GM12872 (cell line): Measurements from ENCODE around the gene KIAA1143.

ENCODE experiments used
- TF ChIP-seq, protein P1 (sequence below): IDR thresholded peaks from 3 replicates; pipeline ENCODE4 v1.5.1; 2011; ENCODE audit warnings: low read depth, mild to moderate bottlenecking, low read length, moderate library complexity; ENCODE audit not compliant: insufficient read depth

The KIAA1143 gene

DNA sequence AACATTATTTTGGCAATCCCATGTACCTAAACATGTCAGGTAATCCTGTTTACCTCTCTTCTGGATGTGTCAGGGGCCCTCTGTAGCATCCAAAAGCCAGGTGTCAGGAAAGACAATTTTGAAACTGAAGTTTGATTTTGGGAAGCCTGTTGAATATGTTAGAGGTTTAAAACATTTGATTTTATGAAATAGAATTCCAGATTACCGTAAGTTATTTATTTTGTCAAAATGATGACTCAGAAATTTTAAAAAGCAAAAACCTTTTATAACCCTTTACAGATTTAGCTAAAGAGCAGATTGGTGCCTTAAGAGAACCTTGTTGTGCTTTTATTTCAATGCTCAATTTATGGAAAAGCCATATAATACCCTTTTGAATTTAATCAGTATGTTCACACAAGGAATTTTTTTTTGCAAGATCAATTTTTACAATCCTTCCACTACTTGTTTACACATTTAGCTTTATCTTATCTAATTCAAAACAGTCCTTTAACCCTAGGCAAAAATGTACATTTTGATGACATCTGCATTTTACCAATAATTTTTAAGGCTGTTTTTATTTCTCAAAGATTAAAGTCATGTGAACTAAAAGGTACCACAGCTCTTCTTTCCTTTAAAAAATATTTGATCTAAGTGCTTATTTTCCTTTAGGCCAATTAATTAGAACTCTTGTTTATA lies 10.1 kb upstream of the KIAA1143 start:
- TF ChIP-seq, protein P1, sequence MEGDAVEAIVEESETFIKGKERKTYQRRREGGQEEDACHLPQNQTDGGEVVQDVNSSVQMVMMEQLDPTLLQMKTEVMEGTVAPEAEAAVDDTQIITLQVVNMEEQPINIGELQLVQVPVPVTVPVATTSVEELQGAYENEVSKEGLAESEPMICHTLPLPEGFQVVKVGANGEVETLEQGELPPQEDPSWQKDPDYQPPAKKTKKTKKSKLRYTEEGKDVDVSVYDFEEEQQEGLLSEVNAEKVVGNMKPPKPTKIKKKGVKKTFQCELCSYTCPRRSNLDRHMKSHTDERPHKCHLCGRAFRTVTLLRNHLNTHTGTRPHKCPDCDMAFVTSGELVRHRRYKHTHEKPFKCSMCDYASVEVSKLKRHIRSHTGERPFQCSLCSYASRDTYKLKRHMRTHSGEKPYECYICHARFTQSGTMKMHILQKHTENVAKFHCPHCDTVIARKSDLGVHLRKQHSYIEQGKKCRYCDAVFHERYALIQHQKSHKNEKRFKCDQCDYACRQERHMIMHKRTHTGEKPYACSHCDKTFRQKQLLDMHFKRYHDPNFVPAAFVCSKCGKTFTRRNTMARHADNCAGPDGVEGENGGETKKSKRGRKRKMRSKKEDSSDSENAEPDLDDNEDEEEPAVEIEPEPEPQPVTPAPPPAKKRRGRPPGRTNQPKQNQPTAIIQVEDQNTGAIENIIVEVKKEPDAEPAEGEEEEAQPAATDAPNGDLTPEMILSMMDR: no peak

DNA sequence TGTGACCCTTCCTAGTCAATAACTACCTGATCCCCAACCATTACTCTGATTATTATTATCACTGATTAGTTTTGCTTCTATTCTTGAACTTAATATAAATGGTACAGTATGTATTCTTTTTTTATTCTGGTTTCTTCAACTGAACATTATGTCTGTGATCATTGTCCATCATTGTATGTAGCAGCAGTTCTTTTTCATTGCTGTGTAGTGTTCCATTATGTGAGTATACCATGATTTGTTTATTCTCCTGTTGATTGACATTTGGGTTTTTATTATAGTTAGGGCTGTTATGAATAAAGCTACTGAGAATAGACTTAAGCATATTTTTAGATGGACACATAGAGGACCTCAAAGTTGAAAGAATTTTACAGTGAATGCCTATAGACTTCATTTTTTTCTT lies 2.8 kb upstream of the KIAA1143 start:
- TF ChIP-seq, protein P1: no peak

DNA sequence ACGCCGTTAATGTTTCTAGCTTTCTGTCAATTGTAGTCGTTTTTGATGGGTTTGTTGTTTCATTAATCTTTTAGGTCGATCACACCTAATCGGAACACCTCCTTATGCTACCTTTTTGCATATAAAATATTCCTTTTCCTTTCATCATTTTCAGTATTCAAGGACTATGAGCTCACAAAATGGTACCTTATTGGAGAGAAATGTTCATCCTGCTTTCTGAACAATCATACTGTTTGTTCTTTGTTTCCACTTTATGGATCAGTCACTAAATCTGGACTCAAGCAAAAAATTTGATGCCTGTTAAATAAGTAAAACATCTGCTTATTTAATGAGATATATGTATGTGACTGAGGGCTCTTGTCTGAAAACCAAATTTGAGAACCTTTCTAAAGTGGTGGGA lies 1.3 kb upstream of the KIAA1143 start:
- TF ChIP-seq, protein P1: no peak

GRCh38 chr3:44762170-44762677 lies 805 bp upstream of the KIAA1143 start:
- TF ChIP-seq, protein P1: no peak

DNA sequence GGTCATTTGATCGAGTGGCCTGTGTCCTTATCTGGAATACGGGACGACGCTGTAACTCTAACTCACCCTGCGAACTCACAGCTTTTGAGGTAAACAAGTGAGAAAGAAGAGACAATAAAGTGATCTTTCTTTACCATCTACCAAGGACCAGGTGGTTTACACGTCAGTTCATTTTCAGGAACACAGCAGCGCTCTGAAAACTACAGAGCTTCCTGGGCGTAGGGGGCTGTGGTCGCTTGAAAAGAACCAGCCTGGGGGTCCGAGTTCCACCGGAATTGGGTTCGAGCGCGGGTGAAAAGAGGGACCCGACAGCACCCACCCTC lies 357 bp downstream of the KIAA1143 start:
- TF ChIP-seq, protein P1: no peak

- TF ChIP-seq, protein P1: no peak
These were observed 26.7 kb downstream of the KIAA1143 start for GRCh38 chr3:44734646-44735168.

DNA sequence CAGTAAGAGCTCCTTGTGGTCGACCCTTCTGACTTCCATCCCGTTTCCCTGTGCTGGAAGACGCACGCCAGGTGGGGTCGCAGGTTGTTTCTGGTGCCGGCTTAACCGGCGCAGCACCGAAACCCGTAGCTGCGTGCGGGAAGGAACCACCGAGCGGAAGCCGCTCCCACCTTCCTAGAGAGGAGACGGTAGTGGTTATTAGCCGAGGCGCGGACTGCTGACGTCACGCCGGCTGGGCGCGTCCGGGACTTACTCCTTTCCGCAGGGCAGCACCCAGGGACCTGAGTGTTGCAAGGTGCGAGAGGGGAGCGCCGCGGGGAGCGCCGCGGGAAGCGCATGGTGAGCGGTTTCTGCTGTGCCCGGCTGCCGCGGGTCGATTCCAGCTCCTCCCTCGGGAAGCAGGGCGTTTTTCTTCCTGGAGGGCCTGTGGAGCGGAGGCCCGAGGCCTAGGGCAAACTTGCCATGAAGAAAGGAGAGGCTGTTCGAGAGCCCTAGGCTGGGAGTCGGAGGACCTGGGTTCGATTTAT lies 32.0 kb downstream of the KIAA1143 start, which contains the start of gene ZNF501:
Gene ZNF501, plus strand, starts transcription at position 252 of the 527 bp plus-strand sequence. CDS start 4,787 bp downstream, outside the sequence.
- TF ChIP-seq, protein P1: no peak
